Nephron (organoid): ENCODE data around the gene ATP2B3.

ENCODE experiments used
- H3K27ac Mint-ChIP-seq, 3 experiments: 2 replicates each; pipeline ENCODE4 v1.8.0; 2020; ENCODE audit warnings: mixed read lengths in 3 of 3, mild to moderate bottlenecking in 2 of 3, moderate library complexity in 1 of 3
- H3K27me3 Mint-ChIP-seq: 2 replicates; pipeline ENCODE4 v1.8.0; 2021; ENCODE audit warnings: low read depth, mild to moderate bottlenecking, moderate library complexity, mixed read lengths
- H3K36me3 Mint-ChIP-seq: 2 replicates; pipeline ENCODE4 v1.8.0; 2020; ENCODE audit warnings: low read depth, mixed read lengths
- H3K4me1 Mint-ChIP-seq: 2 replicates; pipeline ENCODE4 v1.8.0; 2020; ENCODE audit warnings: mixed read lengths
- H3K4me3 Mint-ChIP-seq, 3 experiments: 2 replicates each; pipeline ENCODE4 v1.8.0; 2020; ENCODE audit warnings: mild to moderate bottlenecking in 3 of 3, mixed read lengths in 3 of 3, moderate library complexity in 2 of 3
- H3K9me3 Mint-ChIP-seq: 2 replicates; pipeline ENCODE4 v1.8.0; 2020; ENCODE audit warnings: mixed read lengths
- CTCF ChIP-seq, 3 experiments: fragments of 200-600 bp; sonication (generic); IDR thresholded peaks; one replicate each; pipeline ENCODE4 v1.5.0; 2021; ENCODE audit warnings: antibody characterized with exemption in 3 of 3; ENCODE audit not compliant: unreplicated experiment in 3 of 3

Gene ATP2B3

GRCh38 chrX:153596981-153597750 lies 79.7 kb downstream of the ATP2B3 start:
- Mint-ChIP-seq H3K4me3 (peak overlapping the region; percentile 89 to 90 (median 90)), H3K36me3 (peaks cover 28% of the 10 kb centered on the region), H3K27me3 (no peaks in the 10 kb centered on the region), H3K27ac (no peak overlapping the region), H3K4me1 (peaks cover 13% of the 10 kb centered on the region), H3K9me3 (peaks cover 28% of the 10 kb centered on the region)
- TF ChIP-seq CTCF (IDR thresholded peaks at IDR 0.05; ENCODE audit: unreplicated experiment in 3 of 3): no peak

- Mint-ChIP-seq H3K9me3 (peaks cover 33% of the 10 kb centered on the region), H3K36me3 (peaks cover 19% of the 10 kb centered on the region), H3K4me1 (peaks cover 13% of the 10 kb centered on the region), H3K27ac (peak within 1 kb of the TSS in 2 of 3 experiments; percentile 40 to 54), H3K27me3 (no peaks in the 10 kb centered on the region), H3K4me3 (peak within 1 kb of the TSS; percentile 89 to 90 (median 90))
- TF ChIP-seq CTCF (IDR thresholded peaks at IDR 0.05; ENCODE audit: unreplicated experiment in 3 of 3): no peak
These were observed 81.2 kb downstream of the ATP2B3 start, which contains the start of gene CCNQ for GRCh38 chrX:153598541-153599191. TSS of gene CCNQ (minus strand) at chrX:153599139. CDS start at chrX:153599073, 66 bp downstream.

GRCh38 chrX:153599192-153600031 lies 82.0 kb downstream of the ATP2B3 start:
- H3K36me3 Mint-ChIP-seq: peaks cover 15% of the 10 kb centered on the region
- peak overlapping the region; percentile 79 to 87 (median 84) for H3K4me3 Mint-ChIP-seq
- peaks cover 13% of the 10 kb centered on the region for H3K4me1 Mint-ChIP-seq
- peaks cover 34% of the 10 kb centered on the region for H3K9me3 Mint-ChIP-seq
- peak overlapping the region in 2 of 3 experiments; percentile 4 to 32 for H3K27ac Mint-ChIP-seq
- no peak for TF ChIP-seq CTCF (IDR thresholded peaks at IDR 0.05; ENCODE audit: unreplicated experiment in 3 of 3)
- no peaks in the 10 kb centered on the region for H3K27me3 Mint-ChIP-seq

GRCh38 chrX:153600032-153600373 lies 82.6 kb downstream of the ATP2B3 start:
- no peaks in the 10 kb centered on the region for H3K27me3 Mint-ChIP-seq
- no peak for TF ChIP-seq CTCF (IDR thresholded peaks at IDR 0.05; ENCODE audit: unreplicated experiment in 3 of 3)
- H3K4me1 Mint-ChIP-seq: peaks cover 13% of the 10 kb centered on the region
- peaks cover 34% of the 10 kb centered on the region for H3K9me3 Mint-ChIP-seq
- peak overlapping the region in 2 of 3 experiments; percentile 4 to 32 for H3K27ac Mint-ChIP-seq
- H3K36me3 Mint-ChIP-seq: peaks cover 15% of the 10 kb centered on the region
- peak overlapping the region; percentile 79 to 87 (median 84) for H3K4me3 Mint-ChIP-seq

- Mint-ChIP-seq H3K4me3 (peak overlapping the region; percentile 79 to 87 (median 84)), H3K27me3 (no peaks in the 10 kb centered on the region), H3K4me1 (peaks cover 13% of the 10 kb centered on the region), H3K36me3 (peaks cover 10% of the 10 kb centered on the region), H3K9me3 (peaks cover 29% of the 10 kb centered on the region), H3K27ac (no peak overlapping the region)
- TF ChIP-seq CTCF (IDR thresholded peaks at IDR 0.05; ENCODE audit: unreplicated experiment in 3 of 3): no peak
These were observed 83.5 kb downstream of the ATP2B3 start for GRCh38 chrX:153600921-153601320.
